ENCODE data around the gene CMBL.
A peak's percentile ranks its signal among the peaks of the same experiment; 100 is the strongest.
"Not testable (repeated sequence)": the region's sequence is repeated elsewhere in the genome, so short reads cannot be mapped to it uniquely, and the experiment has no call there.

Gene CMBL

GRCh38 chr5:10286862-10287227 is 20.9 kb downstream of the CMBL start:
- no peak for DNase-seq (ENCODE audit: low read depth in 3 of 3, low spot score in 1 of 3)

- DNase-seq (ENCODE audit: low read depth in 3 of 3, low spot score in 1 of 3) = no peak
These were observed 21.4 kb downstream of the CMBL start for GRCh38 chr5:10286162-10286861.

DNA sequence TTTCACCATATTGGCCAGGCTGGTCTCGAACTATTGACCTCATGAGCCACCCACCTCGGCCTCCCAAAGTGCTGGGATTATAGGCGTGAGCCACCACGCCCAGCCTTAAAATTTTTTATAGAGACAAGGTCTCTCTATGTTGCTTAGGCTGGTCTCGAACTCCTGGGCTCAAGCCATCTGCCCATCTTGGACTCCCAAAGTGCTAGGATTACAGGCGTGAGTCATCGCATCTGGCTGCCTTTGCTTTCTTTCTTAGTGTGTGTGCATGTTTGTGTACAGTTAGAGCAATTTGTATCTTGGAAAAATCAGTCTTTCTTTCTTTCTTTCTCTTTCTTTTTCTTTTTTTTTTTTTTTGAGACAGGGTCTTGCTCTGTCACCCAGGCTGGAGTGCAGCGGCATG is 22.3 kb downstream of the CMBL start:
- not testable (repeated sequence) for DNase-seq (ENCODE audit: low read depth in 3 of 3, low spot score in 1 of 3)

- DNase-seq (ENCODE audit: low read depth in 3 of 3, low spot score in 1 of 3) = peak; percentile 29 to 71 (median 53)
These were observed 23.6 kb downstream of the CMBL start for GRCh38 chr5:10283927-10284635.

- no peak for DNase-seq (ENCODE audit: low read depth in 3 of 3, low spot score in 1 of 3)
These were observed 27.6 kb downstream of the CMBL start for GRCh38 chr5:10279925-10280720.

DNA sequence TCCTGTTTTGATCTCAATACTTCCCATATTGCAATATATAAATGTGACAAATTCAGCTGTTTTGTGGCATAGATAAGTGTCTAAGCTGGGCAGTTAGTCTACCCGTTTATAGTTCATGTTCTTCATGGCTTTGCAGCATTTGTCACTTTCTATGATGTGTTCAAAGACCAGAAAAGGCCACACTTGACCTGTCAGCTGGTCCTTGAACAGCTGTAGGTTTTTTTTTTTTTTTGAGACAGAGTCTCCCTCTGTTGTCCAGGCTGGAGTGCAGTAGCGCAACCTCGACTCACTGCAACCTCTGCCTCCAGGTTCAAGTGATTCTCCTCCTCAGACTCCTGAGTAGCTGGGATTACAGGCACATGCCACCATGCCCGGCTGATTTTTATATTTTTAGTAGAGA is 28.4 kb downstream of the CMBL start:
- DNase-seq (ENCODE audit: low read depth in 3 of 3, low spot score in 1 of 3) = no peak

GRCh38 chr5:10278658-10279279 is 28.9 kb downstream of the CMBL start:
- no peak for DNase-seq (ENCODE audit: low read depth in 3 of 3, low spot score in 1 of 3)

- no peak for DNase-seq (ENCODE audit: low read depth in 3 of 3, low spot score in 1 of 3)
These were observed 29.7 kb downstream of the CMBL start for GRCh38 chr5:10277773-10278630.

- no peak for DNase-seq (ENCODE audit: low read depth in 3 of 3, low spot score in 1 of 3)
These were observed 31.0 kb downstream of the CMBL start for GRCh38 chr5:10276691-10277090.

DNA sequence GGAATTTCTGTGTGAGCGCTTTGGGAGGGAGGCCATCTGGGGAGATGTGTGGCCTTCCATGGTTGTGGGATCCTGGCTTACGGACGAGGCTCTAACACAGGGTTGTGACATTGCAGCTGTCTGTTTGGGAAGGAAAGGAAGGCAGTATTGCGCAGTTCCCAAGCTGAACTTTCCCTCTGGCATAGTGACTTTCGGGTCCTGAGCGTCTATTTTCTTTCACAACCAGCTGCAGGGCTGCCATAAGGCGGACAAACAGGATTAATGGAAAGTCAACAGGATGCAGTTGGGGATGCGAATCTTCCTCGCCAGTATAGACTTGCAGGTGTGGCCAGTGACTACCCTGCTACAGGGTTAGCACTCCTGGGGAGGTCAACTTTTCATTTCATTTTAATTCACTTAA is 31.7 kb downstream of the CMBL start:
- no peak for DNase-seq (ENCODE audit: low read depth in 3 of 3, low spot score in 1 of 3)

DNA sequence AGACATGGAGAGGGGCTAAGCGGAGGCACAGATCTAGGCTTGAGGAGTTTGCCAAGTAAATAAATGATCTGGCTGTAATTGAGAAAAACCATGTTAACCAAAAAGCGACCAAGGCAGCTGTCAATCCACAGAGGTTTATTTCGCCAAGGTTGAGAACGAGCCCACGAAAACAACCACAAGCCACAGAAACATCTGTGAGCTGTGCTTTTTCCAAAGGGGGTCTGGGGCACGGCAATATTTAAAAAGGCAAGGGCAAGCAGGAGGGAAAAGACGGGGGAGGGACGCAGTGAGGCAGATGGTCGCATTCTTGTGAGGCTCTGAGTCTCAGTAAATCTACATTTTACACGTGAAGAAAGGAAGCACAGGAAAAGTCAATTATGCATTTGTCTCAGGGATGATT is 32.2 kb downstream of the CMBL start:
- no peak for DNase-seq (ENCODE audit: low read depth in 3 of 3, low spot score in 1 of 3)

- DNase-seq (ENCODE audit: low read depth in 3 of 3, low spot score in 1 of 3) = not testable (repeated sequence)
These were observed 34.9 kb downstream of the CMBL start for GRCh38 chr5:10272875-10273209.

- DNase-seq (ENCODE audit: low read depth in 3 of 3, low spot score in 1 of 3) = no peak
These were observed 35.4 kb downstream of the CMBL start for GRCh38 chr5:10272053-10272874.

DNA sequence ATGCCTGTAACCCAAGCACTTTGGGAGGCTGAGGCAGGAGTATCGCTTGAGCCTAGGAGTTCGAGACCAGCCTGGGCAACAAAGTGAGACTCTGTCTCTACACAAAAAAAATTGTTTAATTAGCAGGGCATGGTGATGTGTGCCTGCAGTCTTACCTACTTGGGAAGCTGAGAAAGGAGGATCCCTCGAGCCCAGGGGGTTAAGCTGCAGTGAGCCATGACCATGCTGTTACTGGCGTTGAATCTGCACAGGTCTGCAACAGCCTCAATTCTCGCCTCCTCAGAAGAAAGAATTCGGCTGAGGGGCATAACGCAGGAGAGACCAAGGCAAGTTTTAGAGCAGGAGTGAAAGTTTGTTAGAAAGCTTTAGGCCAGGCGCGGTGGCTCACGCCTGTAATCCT is 39.6 kb downstream of the CMBL start:
- DNase-seq (ENCODE audit: low read depth in 3 of 3, low spot score in 1 of 3) = no peak

DNA sequence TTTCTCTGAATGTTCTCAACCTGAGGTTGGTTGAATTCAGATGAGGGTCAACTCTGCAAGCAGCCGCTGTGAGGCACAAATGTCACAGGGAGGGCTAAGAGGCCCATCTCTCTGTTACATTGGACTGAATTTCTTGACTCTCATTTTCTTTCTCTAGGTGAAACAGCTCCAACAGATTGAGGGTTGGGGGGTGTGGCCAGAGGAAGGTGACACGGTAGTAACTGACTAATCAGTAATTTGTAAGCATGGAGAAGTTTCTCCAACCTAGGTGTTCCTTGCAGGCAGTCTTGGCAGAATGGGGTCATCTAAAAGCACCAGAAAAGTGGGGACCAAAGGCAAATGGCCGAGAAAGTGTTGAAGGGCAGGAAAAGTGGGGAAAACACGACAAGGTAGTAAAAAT is 40.9 kb downstream of the CMBL start:
- no peak for DNase-seq (ENCODE audit: low read depth in 3 of 3, low spot score in 1 of 3)

DNA sequence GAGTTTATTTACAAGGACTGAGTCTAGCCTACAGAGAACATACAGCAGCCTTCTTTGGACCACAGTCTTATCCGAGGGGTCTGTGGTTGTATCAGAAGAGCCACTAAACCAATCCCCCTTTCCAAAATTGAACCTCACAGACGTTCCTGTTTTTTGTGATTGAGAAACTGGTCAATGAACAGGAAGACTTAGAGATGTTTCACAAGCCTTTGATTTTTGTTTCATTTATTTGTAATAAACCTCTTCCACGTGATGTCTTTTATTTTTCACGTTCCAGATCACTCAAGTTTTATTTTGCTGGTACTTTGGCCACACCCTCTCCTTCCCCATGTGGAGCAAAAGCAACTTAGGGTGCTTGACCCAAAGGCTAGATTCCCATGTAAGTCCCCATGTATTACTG is 41.6 kb downstream of the CMBL start:
- DNase-seq (ENCODE audit: low read depth in 3 of 3, low spot score in 1 of 3) = no peak

- no peak for DNase-seq (ENCODE audit: low read depth in 3 of 3, low spot score in 1 of 3)
These were observed 42.2 kb downstream of the CMBL start for GRCh38 chr5:10265245-10266109.

- DNase-seq (ENCODE audit: low read depth in 3 of 3, low spot score in 1 of 3) = no peak
These were observed 43.1 kb downstream of the CMBL start for GRCh38 chr5:10264604-10265003.

GRCh38 chr5:10262995-10263394 is 44.7 kb downstream of the CMBL start:
- no peak for DNase-seq (ENCODE audit: low read depth in 3 of 3, low spot score in 1 of 3)

Data from stimulated activated CD4-positive, alpha-beta T cell treated with anti-CD3 and anti-CD28 coated beads, TNF-alpha, amount 100 ng/mL, for 1 hour (primary cell).